A673 (cell line): Measurements from ENCODE around the gene SH2B2. TPM values are rescaled to one million over a fixed set of nuclear protein-coding genes. Genes with fewer than 3 reads are reported as not detected.

Experiments used
- BruUV-seq: library from RNA; stranded (reverse); fragments of 400-500 nt; replicated peaks from 2 replicates; lab custom pipeline; 2021; lab: Mats Ljungman, UMichigan
- CTCF ChIA-PET: fragments of 300-600 bp; sonication (Branson Sonifier 250); formaldehyde crosslinking; loops from one replicate; lab custom pipeline; 2022; ENCODE audit warnings: antibody characterized with exemption; lab: Charles Lee
- POLR2A ChIA-PET: fragments of 300-600 bp; sonication (Branson Sonifier 250); formaldehyde crosslinking; loops from one replicate; lab custom pipeline; 2022; ENCODE audit warnings: antibody characterized with exemption; ENCODE audit not compliant: low non-redundant PET; lab: Charles Lee
- DNase-seq: peaks from one replicate; pipeline ENCODE4 v3.0.0-alpha.2; 2015; ENCODE audit warnings: low spot score
- H3K27ac ChIP-seq: fragments of 200-600 bp; sonication (generic); 2 replicates; pipeline ENCODE4 v1.5.1; 2016; ENCODE audit warnings: mixed run types, low read depth, mild to moderate bottlenecking, mixed read lengths, antibody characterized with exemption, low read length; ENCODE audit not compliant: poor library complexity, severe bottlenecking
- H3K27me3 ChIP-seq: fragments of 200-600 bp; sonication (generic); replicated peaks from 2 replicates; pipeline ENCODE4 v1.6.1; 2017; ENCODE audit warnings: mixed run types, low read depth, mild to moderate bottlenecking, mixed read lengths, antibody characterized with exemption, low read length; ENCODE audit not compliant: insufficient read depth, poor library complexity
- H3K36me3 ChIP-seq: fragments of 200-600 bp; sonication (generic); 2 replicates; pipeline ENCODE4 v1.6.1; 2016; ENCODE audit warnings: mixed run types, mild to moderate bottlenecking, mixed read lengths, antibody characterized with exemption, low read length; ENCODE audit not compliant: insufficient read depth, poor library complexity, severe bottlenecking
- H3K4me1 ChIP-seq: fragments of 200-600 bp; sonication (generic); 2 replicates; pipeline ENCODE4 v1.6.1; 2017; ENCODE audit warnings: mixed run types, mild to moderate bottlenecking, mixed read lengths, antibody characterized with exemption, low read length; ENCODE audit not compliant: insufficient read depth, poor library complexity, severe bottlenecking
- H3K4me3 ChIP-seq: fragments of 200-600 bp; sonication (generic); 2 replicates; pipeline ENCODE4 v1.5.1; 2016; ENCODE audit warnings: low read depth, mixed run types, mild to moderate bottlenecking, mixed read lengths, low read length; ENCODE audit not compliant: poor library complexity, severe bottlenecking
- H3K9me3 ChIP-seq: fragments of 200-600 bp; sonication (generic); 2 replicates; pipeline ENCODE4 v1.6.1; 2016; ENCODE audit warnings: mixed run types, low read depth, mild to moderate bottlenecking, mixed read lengths, antibody characterized with exemption, low read length; ENCODE audit not compliant: poor library complexity, severe bottlenecking
- EZH2 ChIP-seq: fragments of 200-600 bp; sonication (generic); IDR thresholded peaks from 2 replicates; pipeline ENCODE4 v1.6.1; 2017; ENCODE audit warnings: borderline replicate concordance, low read depth, mild to moderate bottlenecking, mixed read lengths, antibody characterized with exemption, low read length; ENCODE audit not compliant: poor library complexity, severe bottlenecking
- intact Hi-C: fragments of 100-400 bp; cut with micrococcal nuclease; formaldehyde crosslinking; loops from one replicate; pipeline ENCODE4 v1.10.0; 2022; ENCODE audit not compliant: unreplicated experiment
- total RNA-seq: library from RNA; stranded (reverse); gene quantifications from 2 replicates; pipeline ENCODE4 v1.2.3, GENCODE V29; 2021
- TF ChIP-seq, protein P1 (sequence below): fragments of 300-800, 200-600 bp; sonication (generic); conservative IDR thresholded peaks from 2 replicates; pipeline ENCODE4 v1.5.1; 2017; ENCODE audit warnings: low read depth, mild to moderate bottlenecking, antibody characterized with exemption, low read length, moderate library complexity, mixed read lengths

SH2B2 gene
- total RNA-seq, 1 experiment from 2014 or later = 8.6 TPM

DNA sequence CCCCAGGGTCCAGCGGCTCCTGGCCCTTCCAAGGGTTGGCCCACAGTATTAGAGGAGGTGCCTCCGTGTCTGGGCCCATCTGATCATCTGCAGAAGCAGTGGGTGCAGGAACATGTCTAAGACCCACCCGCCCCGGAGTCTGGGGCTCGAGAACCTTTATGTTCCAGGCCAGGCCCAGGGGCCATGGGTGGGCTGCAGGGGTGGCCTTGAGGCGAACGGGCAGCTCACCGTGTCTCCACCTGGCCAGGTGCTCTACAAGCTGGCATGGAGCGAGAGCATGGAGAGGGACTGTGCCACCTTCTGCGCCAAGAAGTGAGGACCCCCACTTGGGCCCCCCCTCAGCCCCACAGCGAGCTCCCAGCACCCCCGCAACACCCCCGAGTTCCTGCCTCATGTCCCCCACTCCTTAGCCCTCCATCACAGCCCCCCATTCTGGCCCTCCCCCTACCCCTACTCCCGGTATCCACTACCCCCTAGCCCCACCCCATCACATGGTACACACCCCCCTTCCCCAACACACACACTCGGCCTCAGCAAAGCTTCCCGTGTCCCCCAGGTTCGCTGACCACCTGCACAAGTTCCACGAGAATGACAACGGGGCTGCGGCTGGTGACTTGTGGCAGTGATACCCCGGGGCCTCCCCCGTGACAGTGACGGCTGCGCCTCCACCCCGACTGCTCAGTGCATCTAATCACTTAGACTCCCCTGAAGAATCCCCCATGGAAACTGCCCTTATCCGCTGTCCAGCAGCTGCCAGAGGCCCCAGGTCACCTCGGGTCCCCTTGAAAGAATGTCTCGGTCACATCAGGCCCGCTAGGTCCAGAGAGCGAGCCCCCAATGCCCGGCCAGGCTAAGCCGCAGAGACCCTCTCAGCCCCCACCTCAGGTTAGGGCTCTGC, 4.0 kb upstream of the SH2B2 start:
- Histone ChIP-seq H3K27me3 (no peaks in the 10 kb centered on the region), H3K27ac (no peak overlapping the region), H3K4me3 (no peak overlapping the region), H3K9me3 (no peaks in the 10 kb centered on the region), H3K36me3 (no peaks in the 10 kb centered on the region), H3K4me1 (peaks cover 8% of the 10 kb centered on the region)
- ChIA-PET CTCF (no interaction called here), POLR2A (no interaction called here)
- TF ChIP-seq, protein P1, sequence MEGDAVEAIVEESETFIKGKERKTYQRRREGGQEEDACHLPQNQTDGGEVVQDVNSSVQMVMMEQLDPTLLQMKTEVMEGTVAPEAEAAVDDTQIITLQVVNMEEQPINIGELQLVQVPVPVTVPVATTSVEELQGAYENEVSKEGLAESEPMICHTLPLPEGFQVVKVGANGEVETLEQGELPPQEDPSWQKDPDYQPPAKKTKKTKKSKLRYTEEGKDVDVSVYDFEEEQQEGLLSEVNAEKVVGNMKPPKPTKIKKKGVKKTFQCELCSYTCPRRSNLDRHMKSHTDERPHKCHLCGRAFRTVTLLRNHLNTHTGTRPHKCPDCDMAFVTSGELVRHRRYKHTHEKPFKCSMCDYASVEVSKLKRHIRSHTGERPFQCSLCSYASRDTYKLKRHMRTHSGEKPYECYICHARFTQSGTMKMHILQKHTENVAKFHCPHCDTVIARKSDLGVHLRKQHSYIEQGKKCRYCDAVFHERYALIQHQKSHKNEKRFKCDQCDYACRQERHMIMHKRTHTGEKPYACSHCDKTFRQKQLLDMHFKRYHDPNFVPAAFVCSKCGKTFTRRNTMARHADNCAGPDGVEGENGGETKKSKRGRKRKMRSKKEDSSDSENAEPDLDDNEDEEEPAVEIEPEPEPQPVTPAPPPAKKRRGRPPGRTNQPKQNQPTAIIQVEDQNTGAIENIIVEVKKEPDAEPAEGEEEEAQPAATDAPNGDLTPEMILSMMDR = no peak
- TF ChIP-seq EZH2 = no peak
- BruUV-seq = no TSS peak
- intact Hi-C loops = no loop called here
- DNase-seq = no peak

DNA sequence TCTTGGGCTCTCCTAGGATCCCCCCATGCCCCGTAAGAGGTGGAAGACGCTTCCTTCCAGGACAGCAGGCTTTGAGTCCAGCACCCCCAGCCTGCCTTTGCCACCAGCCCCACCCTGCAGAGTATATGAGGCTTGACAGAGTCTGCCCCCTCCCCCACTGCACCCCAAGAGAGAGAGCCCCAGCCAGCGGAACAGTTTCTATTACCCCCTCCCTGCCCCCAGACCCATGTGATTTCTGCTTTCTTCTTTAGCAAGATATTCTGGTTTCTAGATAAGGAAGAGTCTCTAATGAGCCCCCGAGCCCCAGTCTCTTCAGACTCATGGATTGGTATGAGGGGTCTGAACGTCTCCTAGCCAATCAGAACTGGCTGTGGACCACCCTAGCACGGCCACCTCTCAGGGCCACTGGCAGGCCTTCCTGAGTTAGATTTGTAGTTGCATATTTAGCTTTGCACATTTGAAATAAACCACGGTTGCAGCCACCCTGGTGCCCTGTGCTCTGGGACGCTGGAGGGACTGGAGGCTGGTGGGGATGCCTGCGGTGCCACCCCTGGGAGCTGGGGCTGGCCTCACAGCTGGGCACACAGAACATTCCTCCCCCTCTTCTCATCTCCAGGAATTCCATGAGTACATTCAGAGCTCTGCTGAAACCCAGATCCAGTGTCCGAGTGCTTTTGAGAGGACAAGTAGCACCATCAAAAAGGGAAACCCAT, 3.0 kb upstream of the SH2B2 start:
- intact Hi-C loops = no loop called here
- BruUV-seq = no TSS peak
- no peaks in the 10 kb centered on the region for H3K9me3 ChIP-seq
- no peak overlapping the region for H3K4me3 ChIP-seq
- peaks cover 16% of the 10 kb centered on the region for H3K4me1 ChIP-seq
- DNase-seq = no peak
- CTCF ChIA-PET = no interaction called here
- TF ChIP-seq, protein P1 = no peak
- TF ChIP-seq EZH2 = no peak
- POLR2A ChIA-PET = no interaction called here
- no peaks in the 10 kb centered on the region for H3K27me3 ChIP-seq
- H3K27ac ChIP-seq = no peak overlapping the region
- no peaks in the 10 kb centered on the region for H3K36me3 ChIP-seq

DNA sequence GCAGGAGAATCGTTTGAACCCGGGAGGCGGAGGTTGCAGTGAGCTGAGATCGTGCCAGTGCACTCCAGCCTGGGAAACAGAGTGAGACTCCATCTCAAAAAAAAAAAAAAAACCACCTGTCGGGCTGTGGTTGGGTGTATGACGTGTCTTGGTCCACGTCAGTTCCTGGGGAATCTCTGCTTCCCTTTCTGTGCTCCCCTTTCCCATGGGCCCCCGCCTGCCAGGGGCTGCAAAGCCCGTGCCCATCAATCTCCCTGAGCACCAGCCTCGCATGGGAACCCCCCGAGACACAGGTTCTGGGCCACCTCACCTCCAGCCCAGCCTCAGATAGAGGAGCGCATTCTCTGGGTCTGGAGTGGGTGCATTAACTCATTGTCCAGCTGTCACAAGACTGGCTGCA, 2.3 kb upstream of the SH2B2 start:
- Histone ChIP-seq H3K36me3 (no peaks in the 10 kb centered on the region), H3K27ac (no peak overlapping the region), H3K9me3 (no peaks in the 10 kb centered on the region), H3K4me3 (no peak overlapping the region), H3K4me1 (peaks cover 16% of the 10 kb centered on the region), H3K27me3 (no peaks in the 10 kb centered on the region)
- no TSS peak for BruUV-seq
- no peak for DNase-seq
- intact Hi-C loops = no loop called here
- TF ChIP-seq, protein P1 = no peak
- no peak for TF ChIP-seq EZH2
- ChIA-PET CTCF (no interaction called here), POLR2A (no interaction called here)
